ENCODE results near the gene NAP1L1.
A peak's percentile ranks its signal among the peaks of the same experiment; 100 is the strongest.

NAP1L1 gene

GRCh38 chr12:76083904-76084862, at the start of gene NAP1L1:
Gene NAP1L1 (minus strand): TSS chr12:76084685. CDS start chr12:76074219, 10,466 bp downstream.
- peak within 1 kb of the TSS; percentile 89 for H3K4me3 ChIP-seq (ENCODE audit: low read depth, low read length)
- TF ChIP-seq CTCF (IDR thresholded peaks at IDR 0.05; ENCODE audit: low read depth, low read length) = no peak

GRCh38 chr12:76127588-76127987, 43.1 kb upstream of the NAP1L1 start:
- H3K4me3 ChIP-seq (ENCODE audit: low read depth, low read length) = no peak overlapping the region
- no peak for TF ChIP-seq CTCF (IDR thresholded peaks at IDR 0.05; ENCODE audit: low read depth, low read length)

GRCh38 chr12:76124456-76124855, 40.0 kb upstream of the NAP1L1 start:
- no peak for TF ChIP-seq CTCF (IDR thresholded peaks at IDR 0.05; ENCODE audit: low read depth, low read length)
- H3K4me3 ChIP-seq (ENCODE audit: low read depth, low read length) = no peak overlapping the region

GRCh38 chr12:76123259-76124212, 39.1 kb upstream of the NAP1L1 start:
- no peak overlapping the region for H3K4me3 ChIP-seq (ENCODE audit: low read depth, low read length)
- TF ChIP-seq CTCF (IDR thresholded peaks at IDR 0.05; ENCODE audit: low read depth, low read length) = no peak

- H3K4me3 ChIP-seq (ENCODE audit: low read depth, low read length) = no peak overlapping the region
- no peak for TF ChIP-seq CTCF (IDR thresholded peaks at IDR 0.05; ENCODE audit: low read depth, low read length)
Observed at GRCh38 chr12:76119887-76120286, 35.4 kb upstream of the NAP1L1 start.

GRCh38 chr12:76117751-76118150, 33.3 kb upstream of the NAP1L1 start:
- H3K4me3 ChIP-seq (ENCODE audit: low read depth, low read length) = no peak overlapping the region
- TF ChIP-seq CTCF (IDR thresholded peaks at IDR 0.05; ENCODE audit: low read depth, low read length) = no peak

All from WI38 (cell line).